HCT116 (cell line): Measurements from ENCODE around the gene KAZN. TPM values are rescaled to one million over a fixed set of nuclear protein-coding genes. Genes with fewer than 3 reads are reported as not detected.

ENCODE experiments used
- ATAC-seq: fragments of 200-7000 bp; cut with Tn5 transposase; 2 replicates; pipeline ENCODE4 v1.9.1; 2020; ENCODE audit warnings: mild to moderate bottlenecking, moderate library complexity
- BruUV-seq: library from RNA; stranded (reverse); fragments of 400-500 nt; replicated peaks from 2 replicates; lab custom pipeline; 2021; lab: Mats Ljungman, UMichigan
- CTCF ChIA-PET: fragments of 300-600 bp; sonication (Branson Sonifier 250); formaldehyde crosslinking; loops from one replicate; lab custom pipeline; 2021; ENCODE audit warnings: antibody characterized with exemption; lab: Charles Lee
- POLR2A ChIA-PET: fragments of 300-600, 350-600 bp; sonication (Branson Sonifier 250); formaldehyde crosslinking; loops from one replicate; lab custom pipeline; 2021; ENCODE audit warnings: antibody characterized with exemption; lab: Charles Lee
- RAD21 ChIA-PET, 2 experiments: fragments of 300-600 bp; sonication (Branson Sonifier 250); formaldehyde crosslinking; loops; one replicate each; lab custom pipeline; 2023; ENCODE audit warnings: low total read pairs in 2 of 2; ENCODE audit not compliant: uncharacterized antibody in 2 of 2, unreplicated experiment in 2 of 2, low non-redundant PET in 1 of 2; lab: Charles Lee
- DNase-seq: peaks from one replicate; pipeline ENCODE4 v3.0.0-alpha.2; 2010; ENCODE audit warnings: low read depth, low spot score
- H2AFZ ChIP-seq: fragments of 200-600 bp; shearing (Covaris generic), sonication (generic); 2 replicates; pipeline ENCODE4 v1.6.1; 2017; ENCODE audit warnings: low read depth, mixed run types, mixed read lengths, antibody characterized with exemption, low read length; ENCODE audit not compliant: poor library complexity, severe bottlenecking
- H3K27ac ChIP-seq: 2 replicates; pipeline ENCODE4 v1.5.1; 2012; ENCODE audit warnings: low read depth, low read length
- H3K27me3 ChIP-seq: fragments of 200-600 bp; sonication (generic); 2 replicates; pipeline ENCODE4 v1.6.1; 2016; ENCODE audit warnings: mixed run types, low read length, mixed read lengths; ENCODE audit not compliant: insufficient read depth
- H3K36me3 ChIP-seq, 2 experiments: fragments of 200-500 bp in 1 of 2; fragments of 200-600 bp in 1 of 2; sonication (Bioruptor generic) in 1 of 2; sonication (generic) in 1 of 2; 2 replicates each; pipeline versions ENCODE4 v1.5.1 to v1.6.1; 2014 to 2016; ENCODE audit warnings: low read length in 2 of 2, inconsistent platforms in 1 of 2, mixed read lengths in 1 of 2, mixed run types in 1 of 2; ENCODE audit not compliant: insufficient read depth in 2 of 2, control insufficient read depth in 1 of 2
- H3K4me1 ChIP-seq, 2 experiments: fragments of 200-600 bp in 1 of 2; sonication (generic) in 1 of 2; 2 replicates each; pipeline versions ENCODE4 v1.5.1 to v1.6.1; 2012 to 2017; ENCODE audit warnings: low read length in 2 of 2, inconsistent platforms in 1 of 2, mild to moderate bottlenecking in 1 of 2, mixed read lengths in 1 of 2, mixed run types in 1 of 2, moderate library complexity in 1 of 2; ENCODE audit not compliant: insufficient read depth in 2 of 2, control insufficient read depth in 1 of 2
- H3K4me2 ChIP-seq: fragments of 200-600 bp; sonication (generic); 2 replicates; pipeline ENCODE4 v1.6.1; 2017; ENCODE audit warnings: mixed run types, low read length, mixed read lengths
- H3K4me3 ChIP-seq, 2 experiments: fragments of 200-600 bp in 1 of 2; sonication (generic) in 1 of 2; replicated peaks in 1 of 2; 2 replicates each; pipeline ENCODE4 v1.5.1; 2011 to 2016; ENCODE audit warnings: low read length in 2 of 2, control low read depth in 1 of 2, low read depth in 1 of 2, mild to moderate bottlenecking in 1 of 2, mixed read lengths in 1 of 2, mixed run types in 1 of 2
- H3K79me2 ChIP-seq: fragments of 200-600 bp; sonication (generic); 2 replicates; pipeline ENCODE4 v1.6.1; 2017; ENCODE audit warnings: mild to moderate bottlenecking, mixed run types, low read length, moderate library complexity, mixed read lengths; ENCODE audit not compliant: insufficient read depth
- H3K9ac ChIP-seq: fragments of 200-600 bp; sonication (generic); 2 replicates; pipeline ENCODE4 v1.6.1; 2016; ENCODE audit warnings: low read length, mixed read lengths
- H3K9me2 ChIP-seq: fragments of 200-600 bp; sonication (generic), shearing (Covaris generic); 2 replicates; pipeline ENCODE4 v1.6.1; 2017; ENCODE audit warnings: mixed run types, mild to moderate bottlenecking, moderate library complexity; ENCODE audit not compliant: insufficient read depth
- H3K9me3 ChIP-seq, 2 experiments: fragments of 200-500 bp in 1 of 2; fragments of 200-600 bp in 1 of 2; sonication (Bioruptor generic) in 1 of 2; sonication (generic) in 1 of 2; 2 replicates each; pipeline ENCODE4 v1.6.1; 2014 to 2017; ENCODE audit warnings: low read length in 2 of 2, mixed read lengths in 2 of 2, inconsistent platforms in 1 of 2, low read depth in 1 of 2, mild to moderate bottlenecking in 1 of 2, mixed run types in 1 of 2, moderate library complexity in 1 of 2; ENCODE audit not compliant: control insufficient read depth in 1 of 2, insufficient read depth in 1 of 2
- H4K20me1 ChIP-seq: fragments of 200-600 bp; sonication (generic), shearing (Covaris generic); 2 replicates; pipeline ENCODE4 v1.6.1; 2017; ENCODE audit warnings: mixed run types, mild to moderate bottlenecking, moderate library complexity; ENCODE audit not compliant: insufficient read depth
- CTCF ChIP-seq, 3 experiments: fragments of 200-600 bp in 1 of 3; sonication (generic) in 1 of 3; IDR thresholded peaks in 2 of 3; conservative IDR thresholded peaks in 1 of 3; 2 replicates each; pipeline ENCODE4 v1.5.1; 2012 to 2017; ENCODE audit warnings: low read depth in 2 of 3, low read length in 2 of 3, antibody characterized with exemption in 1 of 3, borderline replicate concordance in 1 of 3, control low read depth in 1 of 3, mild to moderate bottlenecking in 1 of 3, mixed read lengths in 1 of 3, mixed run types in 1 of 3, moderate library complexity in 1 of 3; ENCODE audit not compliant: insufficient read depth in 1 of 3
- EGR1 ChIP-seq: IDR thresholded peaks from 2 replicates; pipeline ENCODE4 v1.6.1; 2012; ENCODE audit warnings: low read depth
- ELF1 ChIP-seq: IDR thresholded peaks from 2 replicates; pipeline ENCODE4 v1.6.1; 2012; ENCODE audit warnings: low read depth, borderline replicate concordance
- EZH2phosphoT487 ChIP-seq: fragments of 200-600 bp; IDR thresholded peaks from 2 replicates; pipeline ENCODE4 v1.6.1; 2018; ENCODE audit warnings: antibody characterized with exemption, borderline replicate concordance
- FOSL1 ChIP-seq: IDR thresholded peaks from 2 replicates; pipeline ENCODE4 v1.6.1; 2012; ENCODE audit warnings: low read depth
- POLR2A ChIP-seq: IDR thresholded peaks from 2 replicates; pipeline ENCODE4 v1.7.0; 2011; ENCODE audit warnings: borderline replicate concordance; ENCODE audit not compliant: insufficient read depth, insufficient read length; ENCODE audit errors: extremely low read depth
- REST ChIP-seq: IDR thresholded peaks from 2 replicates; pipeline ENCODE4 v1.6.1; 2012; ENCODE audit warnings: low read depth
- SIN3A ChIP-seq: IDR thresholded peaks from 2 replicates; pipeline ENCODE4 v1.6.1; 2012; ENCODE audit warnings: low read depth
- SRF ChIP-seq: IDR thresholded peaks from 2 replicates; pipeline ENCODE4 v1.6.1; 2012; ENCODE audit warnings: low read depth
- YY1 ChIP-seq: IDR thresholded peaks from 2 replicates; pipeline ENCODE4 v1.6.1; 2011; ENCODE audit warnings: low read length, low read depth, moderate library complexity, mild to moderate bottlenecking; ENCODE audit not compliant: insufficient replicate concordance; ENCODE audit errors: extremely low read depth
- ZBTB33 ChIP-seq: IDR thresholded peaks from 2 replicates; pipeline ENCODE4 v1.6.1; 2011; ENCODE audit warnings: mild to moderate bottlenecking, low read length, moderate library complexity; ENCODE audit not compliant: insufficient replicate concordance; ENCODE audit errors: extremely low read depth
- ZFX ChIP-seq: fragments of 450-650 bp; IDR thresholded peaks from 2 replicates; pipeline ENCODE4 v1.6.1; 2017
- ZNF274 ChIP-seq: fragments of 200-500 bp; sonication (Bioruptor generic); IDR thresholded peaks from 2 replicates; pipeline ENCODE4 v1.6.1; 2014; ENCODE audit warnings: mild to moderate bottlenecking, low read depth, low read length, inconsistent platforms
- intact Hi-C: fragments of 100-400 bp; cut with micrococcal nuclease; formaldehyde crosslinking; loops from 2 replicates; pipeline ENCODE4 v1.10.0; 2022
- total RNA-seq: library from RNA; stranded (reverse); gene quantifications from one replicate; pipeline ENCODE4 v1.2.1, GENCODE V29; 2021; ENCODE audit not compliant: unreplicated experiment

Gene KAZN
- total RNA-seq, 1 experiment from 2014 or later = 13.4 TPM

GRCh38 chr1:14620941-14621340, 22.5 kb downstream of the KAZN start:
- Histone ChIP-seq H4K20me1 (no peaks in the 10 kb centered on the region), H3K79me2 (no peaks in the 10 kb centered on the region), H3K4me2 (no peak overlapping the region), H3K27ac (no peak overlapping the region), H2AFZ (no peak overlapping the region), H3K4me1 (no peaks in the 10 kb centered on the region), H3K9ac (no peak overlapping the region), H3K27me3 (peaks cover 33% of the 10 kb centered on the region), H3K9me3 (no peaks in the 10 kb centered on the region), H3K9me2 (no peaks in the 10 kb centered on the region), H3K4me3 (no peak overlapping the region), H3K36me3 (no peaks in the 10 kb centered on the region)
- ChIA-PET RAD21 (no interaction called here), POLR2A (no interaction called here), CTCF (no interaction called here)
- DNase-seq = no peak
- no peak for ATAC-seq
- TF ChIP-seq ZFX = no peak
- TF ChIP-seq ELF1 = no peak
- no peak for TF ChIP-seq SRF
- TF ChIP-seq POLR2A = no peak
- TF ChIP-seq ZNF274 = no peak
- TF ChIP-seq REST = no peak
- no peak for TF ChIP-seq ZBTB33
- no peak for TF ChIP-seq EZH2phosphoT487
- TF ChIP-seq SIN3A = no peak
- TF ChIP-seq FOSL1 = no peak
- no peak for TF ChIP-seq EGR1
- no peak for TF ChIP-seq YY1
- no peak for TF ChIP-seq CTCF (IDR thresholded peaks at IDR 0.05 in 2 of 3, conservative IDR thresholded peaks at IDR 0.05 in 1 of 3; ENCODE audit: borderline replicate concordance in 1 of 3, insufficient read depth in 1 of 3, low read depth in 2 of 3, low read length in 2 of 3)
- intact Hi-C loops = no loop called here
- BruUV-seq = no TSS peak
